ENCODE measurements around the gene RAD51B. TPM values are rescaled to one million over a fixed set of nuclear protein-coding genes. Genes with fewer than 3 reads are reported as not detected.

Gene RAD51B
- total RNA-seq, 1 experiment from 2014 or later, result 20.0 TPM

DNA sequence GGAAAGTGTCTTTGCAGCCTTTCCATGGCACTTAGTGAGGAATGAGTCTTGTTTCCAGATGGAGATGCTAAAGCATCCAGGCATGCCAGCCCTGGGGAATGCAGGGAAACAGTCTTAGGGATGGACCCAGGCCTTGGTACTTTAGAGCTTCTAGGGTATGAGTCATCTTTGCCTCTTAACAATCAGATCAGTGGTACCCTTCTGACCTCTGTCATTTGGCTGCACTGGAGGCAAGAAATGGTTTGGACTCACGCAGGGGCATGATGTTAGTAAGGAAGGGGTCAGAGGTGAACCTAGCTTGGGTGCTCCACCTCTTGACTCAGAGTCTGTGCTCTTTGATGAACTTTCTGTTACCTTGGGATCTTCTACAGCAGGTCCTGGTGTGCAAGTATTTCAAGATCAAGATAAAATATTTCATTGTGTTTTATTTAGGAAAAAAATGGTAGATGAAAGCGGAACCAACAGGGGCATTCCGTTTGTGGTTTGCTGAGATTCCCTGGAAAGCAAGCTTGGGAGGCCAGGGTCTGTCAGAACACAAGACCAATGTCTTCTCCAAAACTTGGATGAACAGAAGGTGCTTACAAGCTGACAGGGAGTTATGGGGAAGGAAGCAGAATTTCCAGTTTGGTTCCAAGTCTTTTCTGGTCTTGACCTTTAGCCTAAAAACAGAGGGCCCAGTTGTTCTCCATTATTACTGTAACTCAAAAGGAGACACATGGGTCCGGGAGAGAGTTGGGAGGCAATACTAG lies 757.1 kb downstream of the RAD51B start:
- ATAC-seq, result peak; percentile 85
- BruUV-seq (replicated peaks), result no TSS peak
- TF ChIP-seq JUND (IDR thresholded peaks at IDR 0.05) (peak; percentile 83), SIN3A (IDR thresholded peaks at IDR 0.05; ENCODE audit: low read depth) (peak; percentile 75), YY1 (IDR thresholded peaks at IDR 0.05; ENCODE audit: extremely low read depth, insufficient replicate concordance, low read depth, low read length) (no peak), EGR1 (IDR thresholded peaks at IDR 0.05; ENCODE audit: low read depth) (no peak), CBX3 (IDR thresholded peaks at IDR 0.05; ENCODE audit: low read depth) (peak; percentile 74; the same call in 1 of the 2 replicates), EZH2phosphoT487 (IDR thresholded peaks at IDR 0.05; ENCODE audit: borderline replicate concordance) (no peak), ZFX (IDR thresholded peaks at IDR 0.05) (no peak), SP1 (IDR thresholded peaks at IDR 0.05; ENCODE audit: low read depth) (peak; percentile 69), POLR2AphosphoS5 (IDR thresholded peaks at IDR 0.05; ENCODE audit: low read depth, low read length) (no peak), ZNF274 (IDR thresholded peaks at IDR 0.05; ENCODE audit: low read depth, low read length) (no peak), EZH2 (IDR thresholded peaks at IDR 0.05) (no peak), FOSL1 (IDR thresholded peaks at IDR 0.05; ENCODE audit: low read depth) (peak; percentile 66), ELF1 (IDR thresholded peaks at IDR 0.05; ENCODE audit: borderline replicate concordance, low read depth) (no peak), SRF (IDR thresholded peaks at IDR 0.05; ENCODE audit: low read depth) (no peak), ATF3 (IDR thresholded peaks at IDR 0.05) (no peak), CEBPB (IDR thresholded peaks at IDR 0.05; ENCODE audit: low read depth) (peak; percentile 51; the same call in 1 of the 2 replicates), TCF7L2 (IDR thresholded peaks at IDR 0.05; ENCODE audit: borderline replicate concordance, extremely low read depth, insufficient read depth, insufficient read length) (peak; percentile 80), RAD21 (IDR thresholded peaks at IDR 0.05; ENCODE audit: low read depth) (peak; percentile 24)
- TF ChIP-seq, protein P1, sequence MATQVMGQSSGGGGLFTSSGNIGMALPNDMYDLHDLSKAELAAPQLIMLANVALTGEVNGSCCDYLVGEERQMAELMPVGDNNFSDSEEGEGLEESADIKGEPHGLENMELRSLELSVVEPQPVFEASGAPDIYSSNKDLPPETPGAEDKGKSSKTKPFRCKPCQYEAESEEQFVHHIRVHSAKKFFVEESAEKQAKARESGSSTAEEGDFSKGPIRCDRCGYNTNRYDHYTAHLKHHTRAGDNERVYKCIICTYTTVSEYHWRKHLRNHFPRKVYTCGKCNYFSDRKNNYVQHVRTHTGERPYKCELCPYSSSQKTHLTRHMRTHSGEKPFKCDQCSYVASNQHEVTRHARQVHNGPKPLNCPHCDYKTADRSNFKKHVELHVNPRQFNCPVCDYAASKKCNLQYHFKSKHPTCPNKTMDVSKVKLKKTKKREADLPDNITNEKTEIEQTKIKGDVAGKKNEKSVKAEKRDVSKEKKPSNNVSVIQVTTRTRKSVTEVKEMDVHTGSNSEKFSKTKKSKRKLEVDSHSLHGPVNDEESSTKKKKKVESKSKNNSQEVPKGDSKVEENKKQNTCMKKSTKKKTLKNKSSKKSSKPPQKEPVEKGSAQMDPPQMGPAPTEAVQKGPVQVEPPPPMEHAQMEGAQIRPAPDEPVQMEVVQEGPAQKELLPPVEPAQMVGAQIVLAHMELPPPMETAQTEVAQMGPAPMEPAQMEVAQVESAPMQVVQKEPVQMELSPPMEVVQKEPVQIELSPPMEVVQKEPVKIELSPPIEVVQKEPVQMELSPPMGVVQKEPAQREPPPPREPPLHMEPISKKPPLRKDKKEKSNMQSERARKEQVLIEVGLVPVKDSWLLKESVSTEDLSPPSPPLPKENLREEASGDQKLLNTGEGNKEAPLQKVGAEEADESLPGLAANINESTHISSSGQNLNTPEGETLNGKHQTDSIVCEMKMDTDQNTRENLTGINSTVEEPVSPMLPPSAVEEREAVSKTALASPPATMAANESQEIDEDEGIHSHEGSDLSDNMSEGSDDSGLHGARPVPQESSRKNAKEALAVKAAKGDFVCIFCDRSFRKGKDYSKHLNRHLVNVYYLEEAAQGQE (IDR thresholded peaks at IDR 0.05; ENCODE audit: low read depth), result no peak
- TF ChIP-seq, protein P2, sequence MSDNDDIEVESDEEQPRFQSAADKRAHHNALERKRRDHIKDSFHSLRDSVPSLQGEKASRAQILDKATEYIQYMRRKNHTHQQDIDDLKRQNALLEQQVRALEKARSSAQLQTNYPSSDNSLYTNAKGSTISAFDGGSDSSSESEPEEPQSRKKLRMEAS (IDR thresholded peaks at IDR 0.05), result peak; percentile 36; the same call in 1 of the 2 replicates
- TF ChIP-seq, protein P3, sequence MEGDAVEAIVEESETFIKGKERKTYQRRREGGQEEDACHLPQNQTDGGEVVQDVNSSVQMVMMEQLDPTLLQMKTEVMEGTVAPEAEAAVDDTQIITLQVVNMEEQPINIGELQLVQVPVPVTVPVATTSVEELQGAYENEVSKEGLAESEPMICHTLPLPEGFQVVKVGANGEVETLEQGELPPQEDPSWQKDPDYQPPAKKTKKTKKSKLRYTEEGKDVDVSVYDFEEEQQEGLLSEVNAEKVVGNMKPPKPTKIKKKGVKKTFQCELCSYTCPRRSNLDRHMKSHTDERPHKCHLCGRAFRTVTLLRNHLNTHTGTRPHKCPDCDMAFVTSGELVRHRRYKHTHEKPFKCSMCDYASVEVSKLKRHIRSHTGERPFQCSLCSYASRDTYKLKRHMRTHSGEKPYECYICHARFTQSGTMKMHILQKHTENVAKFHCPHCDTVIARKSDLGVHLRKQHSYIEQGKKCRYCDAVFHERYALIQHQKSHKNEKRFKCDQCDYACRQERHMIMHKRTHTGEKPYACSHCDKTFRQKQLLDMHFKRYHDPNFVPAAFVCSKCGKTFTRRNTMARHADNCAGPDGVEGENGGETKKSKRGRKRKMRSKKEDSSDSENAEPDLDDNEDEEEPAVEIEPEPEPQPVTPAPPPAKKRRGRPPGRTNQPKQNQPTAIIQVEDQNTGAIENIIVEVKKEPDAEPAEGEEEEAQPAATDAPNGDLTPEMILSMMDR (IDR thresholded peaks at IDR 0.05 in 2 of 3, conservative IDR thresholded peaks at IDR 0.05 in 1 of 3; ENCODE audit: borderline replicate concordance in 1 of 3, insufficient read depth in 1 of 3, low read depth in 2 of 3, low read length in 2 of 3), result no peak

More for the DNA sequence above, 757.1 kb downstream of the RAD51B start:
- Histone ChIP-seq H3K4me1 (ENCODE audit: control insufficient read depth in 1 of 2, insufficient read depth in 2 of 2, low read length in 2 of 2) (peaks cover 61 to 64% of the 10 kb centered on the region in 2 experiments), H3K36me3 (ENCODE audit: control insufficient read depth in 1 of 2, insufficient read depth in 2 of 2, low read length in 2 of 2) (no peaks in the 10 kb centered on the region), H3K9ac (ENCODE audit: low read length) (peak overlapping the region; percentile 56), H2AFZ (ENCODE audit: low read depth, low read length, poor library complexity, severe bottlenecking) (no peak overlapping the region), H3K4me2 (ENCODE audit: low read length) (peak overlapping the region; percentile 57), H3K9me2 (ENCODE audit: insufficient read depth) (no peaks in the 10 kb centered on the region), H4K20me1 (ENCODE audit: insufficient read depth) (no peaks in the 10 kb centered on the region), H3K9me3 (ENCODE audit: control insufficient read depth in 1 of 2, insufficient read depth in 1 of 2, low read depth in 1 of 2, low read length in 2 of 2) (no peaks in the 10 kb centered on the region), H3K79me2 (ENCODE audit: insufficient read depth, low read length) (no peaks in the 10 kb centered on the region), H3K27me3 (ENCODE audit: insufficient read depth, low read length) (no peaks in the 10 kb centered on the region), H3K27ac (ENCODE audit: low read depth, low read length) (peak overlapping the region; percentile 83), H3K4me3 (replicated peaks in 1 of 2; ENCODE audit: low read depth in 1 of 2, low read length in 2 of 2) (0 out of 4 replicates have a peak overlapping the region, but pooled peaks of 1 of the 2 experiments have one; percentile 9)
- DNase-seq (ENCODE audit: low read depth, low spot score), result peak; percentile 84
- intact Hi-C loops (cut with micrococcal nuclease), result no loop called here
- ChIA-PET RAD21 (ENCODE audit: low non-redundant PET in 1 of 2, low total read pairs in 2 of 2, uncharacterized antibody in 2 of 2, unreplicated experiment in 2 of 2) (interaction anchor here in 1 of 2 experiments (0.7 to 1.4 kb wide), 4 partner anchors 28 to 327 kb away, joined by 3 to 12 read pairs (median 4); no protein-coding TSS in a partner anchor), POLR2A (interaction anchor here (1.1 to 1.8 kb wide), 5 partner anchors 11 to 326 kb away, joined by 3 to 9 read pairs (median 3); no protein-coding TSS in a partner anchor), CTCF (no interaction called here)

Measured in HCT116 (cell line).